ENCODE results near the gene SNRPD1.

DNA sequence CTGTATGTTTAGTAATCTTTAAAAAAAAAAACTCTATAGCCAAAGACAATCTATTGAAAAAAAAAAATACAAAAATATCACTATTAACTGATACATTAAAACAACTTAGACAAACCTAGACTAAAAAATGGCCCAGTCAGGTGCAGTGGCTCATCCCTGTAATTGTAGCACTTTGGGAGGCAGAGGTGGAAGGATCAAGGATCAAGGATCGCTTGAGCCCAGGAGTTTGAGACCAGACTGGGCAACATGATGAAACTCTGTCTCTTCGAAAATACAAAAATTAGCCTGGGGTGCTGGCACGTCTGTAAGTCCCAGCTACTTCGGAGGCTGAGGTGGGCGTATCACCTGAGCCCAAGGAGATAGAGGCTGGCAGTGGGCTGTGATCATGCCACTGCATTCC, 27.7 kb upstream of the SNRPD1 start:
- no peak for TF ChIP-seq POLR2A (IDR thresholded peaks at IDR 0.05; ENCODE audit: low read length)
- no peak for TF ChIP-seq GATA1 (IDR thresholded peaks at IDR 0.05; ENCODE audit: low read depth, low read length)
